CD4-positive, alpha-beta T cell (primary cell): ENCODE results near the gene MAPK8IP1. TPM values are rescaled to one million over a fixed set of nuclear protein-coding genes. Genes with fewer than 3 reads are reported as not detected.

Experiments used
- ATAC-seq: fragments of 200-7000 bp; cut with Tn5 transposase; one replicate; pipeline ENCODE4 v1.10.0; 2022; ENCODE audit warnings: mild to moderate bottlenecking; ENCODE audit not compliant: poor library complexity
- CTCF ChIA-PET: fragments of 350-600 bp; sonication (Branson Sonifier 250); formaldehyde crosslinking; loops from one replicate; lab custom pipeline; 2021; ENCODE audit warnings: antibody characterized with exemption, inconsistent platforms; lab: Charles Lee
- POLR2A ChIA-PET: fragments of 350-600 bp; sonication (Branson Sonifier 250); formaldehyde crosslinking; loops from one replicate; lab custom pipeline; 2021; ENCODE audit warnings: antibody characterized with exemption, inconsistent platforms; lab: Charles Lee
- DNase-seq, 14 experiments: peaks; one replicate each; pipeline ENCODE4 v3.0.0-alpha.2; 2013 to 2020; ENCODE audit warnings: mixed read lengths in 2 of 14
- H3K27ac ChIP-seq, 2 donors: one replicate each; pipeline versions ENCODE4 v1.5.1 to v1.7.0; 2013; ENCODE audit warnings: low read length in 2 of 2, low read depth in 1 of 2, mild to moderate bottlenecking in 1 of 2
- H3K27me3 ChIP-seq, 2 experiments: 1 replicate in 1 of 2; 2 replicates in 1 of 2; pipeline versions ENCODE4 v1.6.1 to v1.7.0; 2013; ENCODE audit warnings: low read length in 2 of 2, control low read depth in 1 of 2, mild to moderate bottlenecking in 1 of 2, moderate library complexity in 1 of 2; ENCODE audit not compliant: insufficient read depth in 2 of 2, control insufficient read depth in 1 of 2
- H3K36me3 ChIP-seq: one replicate; pipeline ENCODE4 v1.6.1; 2013; ENCODE audit warnings: low read length, control low read depth; ENCODE audit not compliant: insufficient read depth
- H3K4me1 ChIP-seq: one replicate; pipeline ENCODE4 v1.6.1; 2013; ENCODE audit warnings: low read length, control low read depth; ENCODE audit not compliant: insufficient read depth
- H3K4me3 ChIP-seq: one replicate; pipeline ENCODE4 v1.5.1; 2013; ENCODE audit warnings: mild to moderate bottlenecking, low read length, moderate library complexity
- H3K9me3 ChIP-seq, 2 experiments: 1 replicate in 1 of 2; 2 replicates in 1 of 2; pipeline versions ENCODE4 v1.6.1 to v1.7.0; 2013; ENCODE audit warnings: low read length in 2 of 2, mild to moderate bottlenecking in 2 of 2, control low read depth in 1 of 2, moderate library complexity in 1 of 2; ENCODE audit not compliant: control insufficient read depth in 1 of 2, insufficient read depth in 1 of 2
- H3K27ac Mint-ChIP-seq: one replicate; pipeline ENCODE4 v1.8.0; 2020; ENCODE audit warnings: mixed read lengths
- H3K27me3 Mint-ChIP-seq: one replicate; pipeline ENCODE4 v1.8.0; 2021; ENCODE audit warnings: mixed read lengths
- H3K36me3 Mint-ChIP-seq: one replicate; pipeline ENCODE4 v1.8.0; 2021; ENCODE audit warnings: low read depth, mixed read lengths
- H3K4me1 Mint-ChIP-seq: one replicate; pipeline ENCODE4 v1.8.0; 2021; ENCODE audit warnings: low read depth, mixed read lengths
- H3K4me3 Mint-ChIP-seq: one replicate; pipeline ENCODE4 v1.8.0; 2020; ENCODE audit warnings: mild to moderate bottlenecking, mixed read lengths
- H3K9me3 Mint-ChIP-seq: one replicate; pipeline ENCODE4 v1.8.0; 2020; ENCODE audit warnings: mixed read lengths
- intact Hi-C, 2 experiments: fragments of 100-400 bp; cut with DNase I in 1 of 2; cut with micrococcal nuclease in 1 of 2; formaldehyde crosslinking; loops; one replicate each; pipeline versions ENCODE4 v1.15.1 to v1.9.0; 2023 to 2025; cut with DNase I, micrococcal nuclease
- total RNA-seq, 174 experiments: library from RNA in 2 of 174; stranded (reverse) in 2 of 174; gene quantifications; one replicate each; pipeline ENCODE4 v1.2.3 and lab custom pipeline; 2021 to 2026
- TF ChIP-seq, protein P1 (sequence below): fragments of 200-600 bp; IDR thresholded peaks from one replicate; pipeline ENCODE4 v1.8.0; 2022; ENCODE audit warnings: antibody characterized with exemption, mild to moderate bottlenecking

Gene MAPK8IP1
- total RNA-seq, 2 experiments from 2014 or later = 2.3 to 2.4 TPM

DNA sequence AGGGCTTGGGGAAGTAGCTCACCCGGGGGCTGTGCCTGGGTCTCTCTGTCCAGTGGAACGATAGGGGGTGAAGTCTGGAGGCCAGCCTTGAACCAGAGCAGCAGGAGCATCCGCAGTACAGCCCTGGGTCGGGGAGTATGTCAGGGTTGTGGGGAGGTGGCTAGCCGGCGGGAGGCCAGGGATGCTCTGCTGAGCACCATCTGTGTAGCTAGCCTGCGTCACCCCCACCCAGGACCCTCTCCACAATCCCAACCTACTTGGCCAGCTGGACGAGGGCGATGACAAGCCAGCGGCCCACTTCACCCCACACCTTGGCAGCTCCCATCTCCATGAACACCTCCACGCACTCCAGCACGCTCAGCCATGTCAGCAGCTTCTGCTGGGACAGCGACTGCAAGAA lies 30.0 kb downstream of the MAPK8IP1 start:
- Mint-ChIP-seq H3K4me1 (peaks cover 43% of the 10 kb centered on the region), H3K36me3 (peaks cover 55% of the 10 kb centered on the region), H3K27me3 (no peaks in the 10 kb centered on the region), H3K9me3 (no peaks in the 10 kb centered on the region), H3K27ac (no peak overlapping the region), H3K4me3 (peak overlapping the region; percentile 60)
- Histone ChIP-seq H3K9me3 (no peaks in the 10 kb centered on the region), H3K36me3 (peaks cover 56% of the 10 kb centered on the region), H3K4me1 (peaks cover 53% of the 10 kb centered on the region), H3K27me3 (no peaks in the 10 kb centered on the region), H3K27ac (no peak overlapping the region), H3K4me3 (no peak overlapping the region)
- no peak for DNase-seq
- ChIA-PET POLR2A (interaction anchor here (0.8 kb wide), 1 partner anchor 69 kb away, joined by 3 read pairs; the partner anchor contains the start of gene CRY2), CTCF (no interaction called here)
- TF ChIP-seq, protein P1, sequence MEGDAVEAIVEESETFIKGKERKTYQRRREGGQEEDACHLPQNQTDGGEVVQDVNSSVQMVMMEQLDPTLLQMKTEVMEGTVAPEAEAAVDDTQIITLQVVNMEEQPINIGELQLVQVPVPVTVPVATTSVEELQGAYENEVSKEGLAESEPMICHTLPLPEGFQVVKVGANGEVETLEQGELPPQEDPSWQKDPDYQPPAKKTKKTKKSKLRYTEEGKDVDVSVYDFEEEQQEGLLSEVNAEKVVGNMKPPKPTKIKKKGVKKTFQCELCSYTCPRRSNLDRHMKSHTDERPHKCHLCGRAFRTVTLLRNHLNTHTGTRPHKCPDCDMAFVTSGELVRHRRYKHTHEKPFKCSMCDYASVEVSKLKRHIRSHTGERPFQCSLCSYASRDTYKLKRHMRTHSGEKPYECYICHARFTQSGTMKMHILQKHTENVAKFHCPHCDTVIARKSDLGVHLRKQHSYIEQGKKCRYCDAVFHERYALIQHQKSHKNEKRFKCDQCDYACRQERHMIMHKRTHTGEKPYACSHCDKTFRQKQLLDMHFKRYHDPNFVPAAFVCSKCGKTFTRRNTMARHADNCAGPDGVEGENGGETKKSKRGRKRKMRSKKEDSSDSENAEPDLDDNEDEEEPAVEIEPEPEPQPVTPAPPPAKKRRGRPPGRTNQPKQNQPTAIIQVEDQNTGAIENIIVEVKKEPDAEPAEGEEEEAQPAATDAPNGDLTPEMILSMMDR = no peak
- no peak for ATAC-seq
- intact Hi-C loops = loop anchor here in 1 of 2 experiments (5.0 to 10.0 kb wide), 4 partner anchors 207 to 787 kb away; partner anchors contain the start of genes AMBRA1, ARHGAP1, PHF21A and PRDM11

DNA sequence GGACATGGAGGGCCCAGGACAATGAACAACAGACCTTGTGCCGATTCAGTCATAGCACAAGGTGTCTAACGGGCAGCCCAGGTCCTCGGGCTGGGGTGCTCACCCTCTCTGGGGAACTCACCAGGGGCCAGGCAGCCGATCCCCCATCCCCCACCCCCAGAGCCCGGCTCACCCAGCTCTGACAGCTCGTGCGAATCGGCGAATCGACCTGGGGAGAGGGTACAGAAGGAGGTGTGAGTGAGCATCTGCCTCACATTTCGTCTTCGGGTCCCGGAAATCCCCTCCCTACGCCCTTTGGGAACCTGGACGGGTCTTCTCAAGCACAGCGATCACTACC lies 31.8 kb downstream of the MAPK8IP1 start:
- Mint-ChIP-seq H3K9me3 (no peaks in the 10 kb centered on the region), H3K36me3 (peaks cover 41% of the 10 kb centered on the region), H3K27me3 (peaks cover 5% of the 10 kb centered on the region), H3K4me1 (peaks cover 54% of the 10 kb centered on the region), H3K4me3 (peak overlapping the region; percentile 99), H3K27ac (peak overlapping the region; percentile 94)
- intact Hi-C loops = loop anchor here in 1 of 2 experiments (2.0 to 10.0 kb wide), 6 partner anchors 16 to 785 kb away; partner anchors contain the start of genes AMBRA1, ARHGAP1, PHF21A and PRDM11
- peaks cover 0 to 6% of the 10 kb centered on the region in 2 experiments for H3K27me3 ChIP-seq
- peak in 1 of 14 experiments; percentile 27 for DNase-seq
- H3K4me1 ChIP-seq = peaks cover 69% of the 10 kb centered on the region
- POLR2A ChIA-PET = interaction anchor here (0.7 to 3.6 kb wide), 13 partner anchors 8 to 1297 kb away, joined by 3 to 43 read pairs (median 3); partner anchors contain the start of genes AMBRA1, CRY2 and DDB2
- TF ChIP-seq, protein P1 = no peak
- H3K36me3 ChIP-seq = peaks cover 40% of the 10 kb centered on the region
- ATAC-seq = peak; percentile 1
- peaks cover 0 to 3% of the 10 kb centered on the region in 2 experiments for H3K9me3 ChIP-seq
- peak overlapping the region; percentile 90 to 95 for H3K27ac ChIP-seq
- H3K4me3 ChIP-seq = peak overlapping the region; percentile 93
- CTCF ChIA-PET = interaction anchor here (1.0 to 1.2 kb wide), 2 partner anchors 9 to 75 kb away, joined by 3 to 4 read pairs; no protein-coding TSS in a partner anchor

DNA sequence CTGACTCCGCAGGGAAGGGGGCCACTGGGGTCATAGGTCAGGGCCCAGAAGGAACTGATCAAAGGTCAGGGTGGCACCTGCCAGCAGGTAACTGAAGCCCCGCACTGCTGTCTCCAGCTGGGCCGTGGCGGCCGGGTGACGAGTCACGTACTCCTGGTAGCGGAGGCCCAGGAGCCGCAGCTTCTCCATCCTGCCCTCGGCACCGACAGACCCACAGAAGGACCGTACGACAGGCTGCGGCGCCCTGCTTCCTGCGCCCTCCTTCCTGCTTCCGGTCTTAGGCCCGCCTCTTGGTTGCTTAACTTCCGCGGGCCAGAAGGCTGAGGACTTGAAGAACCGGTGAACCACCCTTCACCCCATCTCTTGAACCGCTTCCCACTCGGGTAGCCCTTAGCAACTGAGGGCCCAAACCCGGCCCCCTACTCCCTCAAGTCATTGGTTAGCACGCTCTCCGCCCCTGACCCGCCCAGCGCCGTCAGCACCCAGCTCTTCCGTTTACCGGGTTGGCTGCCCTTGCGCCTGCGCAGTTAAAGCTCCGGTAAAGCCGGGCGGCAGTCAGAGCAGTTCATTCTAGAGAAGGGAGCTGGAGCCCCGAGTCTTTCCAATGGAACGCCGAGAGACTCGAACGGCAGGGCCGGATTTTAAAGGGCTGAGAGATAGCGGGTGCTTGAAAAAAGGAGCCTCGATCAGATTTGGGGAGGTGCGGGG lies 32.3 kb downstream of the MAPK8IP1 start, which contains the start of gene PEX16:
TSS of gene PEX16 (minus strand) at position 255 of the 708 bp plus-strand sequence. CDS start at position 189, 66 bp downstream.
- Histone ChIP-seq H3K9me3 (peaks cover 0 to 3% of the 10 kb centered on the region in 2 experiments), H3K4me3 (peak within 1 kb of the TSS; percentile 93), H3K27ac (peak within 1 kb of the TSS; percentile 90 to 95), H3K4me1 (peaks cover 70% of the 10 kb centered on the region), H3K36me3 (peaks cover 37% of the 10 kb centered on the region), H3K27me3 (peaks cover 0 to 6% of the 10 kb centered on the region in 2 experiments)
- intact Hi-C loops = loop anchor here (1.0 to 10.0 kb wide), 8 partner anchors 17 to 785 kb away; partner anchors contain the start of genes AMBRA1 (in 1 of the 2), ARHGAP1 (in 1 of the 2), PHF21A (in 1 of the 2) and PRDM11 (in 1 of the 2)
- DNase-seq (peak; percentile 87 to 99 (median 94)), ATAC-seq (peak; percentile 89)
- TF ChIP-seq, protein P1 = no peak
- peaks cover 5% of the 10 kb centered on the region for H3K27me3 Mint-ChIP-seq
- H3K4me3 Mint-ChIP-seq = peak within 1 kb of the TSS; percentile 99
- H3K36me3 Mint-ChIP-seq = peaks cover 41% of the 10 kb centered on the region
- H3K9me3 Mint-ChIP-seq = no peaks in the 10 kb centered on the region
- H3K4me1 Mint-ChIP-seq = peaks cover 54% of the 10 kb centered on the region
- ChIA-PET CTCF (interaction anchor here (1.0 to 1.3 kb wide), 3 partner anchors 9 to 75 kb away, joined by 3 to 6 read pairs (median 4); no protein-coding TSS in a partner anchor), POLR2A (interaction anchor here (0.7 to 3.6 kb wide), 17 partner anchors 9 to 1297 kb away, joined by 3 to 43 read pairs (median 3); partner anchors contain the start of genes AMBRA1, CRY2 and DDB2)
- H3K27ac Mint-ChIP-seq = peak within 1 kb of the TSS; percentile 94
